Measurements from ENCODE around the gene PSENEN. TPM values are rescaled to one million over a fixed set of nuclear protein-coding genes. Genes with fewer than 3 reads are reported as not detected.

PSENEN gene
- total RNA-seq, 1 experiment from 2014 or later, result 42.9 TPM

- Histone ChIP-seq H3K4me3 (ENCODE audit: low read length) (no peak overlapping the region), H3K79me2 (ENCODE audit: low read length) (no peaks in the 10 kb centered on the region), H3K9me3 (ENCODE audit: low read length) (no peaks in the 10 kb centered on the region), H3F3A (ENCODE audit: low read length, unreplicated experiment) (no peaks in the 10 kb centered on the region), H3K27me3 (ENCODE audit: low read length) (no peaks in the 10 kb centered on the region), H2AFZ (ENCODE audit: low read length) (no peak overlapping the region), H3K9me2 (replicated peaks; ENCODE audit: low read length) (no peaks in the 10 kb centered on the region), H3K9ac (ENCODE audit: low read length) (no peak overlapping the region), H3K36me3 (ENCODE audit: low read depth, low read length) (no peaks in the 10 kb centered on the region; the same call in 1 of the 2 replicates), H3K4me1 (ENCODE audit: insufficient read depth, low read length) (no peaks in the 10 kb centered on the region), H3K27ac (ENCODE audit: low read length) (no peak overlapping the region), H4K20me1 (ENCODE audit: low read length) (no peaks in the 10 kb centered on the region), H3K4me2 (ENCODE audit: low read length) (no peak overlapping the region)
- no TSS peak for BruUV-seq (replicated peaks)
- DNase-seq, result no peak
- TF ChIP-seq EZH2 (IDR thresholded peaks at IDR 0.05; ENCODE audit: low read length, unreplicated experiment) (no peak), CTCF (conservative IDR thresholded peaks at IDR 0.05; ENCODE audit: low read depth, low read length) (no peak), EZH2phosphoT487 (IDR thresholded peaks at IDR 0.05; ENCODE audit: borderline replicate concordance, low read length) (no peak)
- CTCF ChIA-PET, result no interaction called here
- no peak for ATAC-seq
- POLR2A ChIA-PET (ENCODE audit: unreplicated experiment), result no interaction called here
- intact Hi-C loops (cut with micrococcal nuclease), result no loop called here
These were observed 10.6 kb upstream of the PSENEN start for GRCh38 chr19:35734889-35735288.

GRCh38 chr19:35736913-35737886, 8.3 kb upstream of the PSENEN start:
- CTCF ChIA-PET, result interaction anchor here (0.5 kb wide), 1 partner anchor 43 kb away, joined by 3 read pairs; no protein-coding TSS in a partner anchor
- H3K27ac ChIP-seq (ENCODE audit: low read length), result no peak overlapping the region
- DNase-seq, result peak; percentile 18

More at GRCh38 chr19:35736913-35737886, 8.3 kb upstream of the PSENEN start:
- H3K4me1 ChIP-seq (ENCODE audit: insufficient read depth, low read length), result 0 out of 2 replicates have a peak, but pooled peaks cover 4% of the 10 kb centered on the region
- no peaks in the 10 kb centered on the region for H3K27me3 ChIP-seq (ENCODE audit: low read length)
- no peaks in the 10 kb centered on the region for H4K20me1 ChIP-seq (ENCODE audit: low read length)
- no peaks in the 10 kb centered on the region for H3K9me2 ChIP-seq (replicated peaks; ENCODE audit: low read length)
- no peak overlapping the region for H3K9ac ChIP-seq (ENCODE audit: low read length)
- H3K79me2 ChIP-seq (ENCODE audit: low read length), result no peaks in the 10 kb centered on the region
- no peak overlapping the region for H3K4me2 ChIP-seq (ENCODE audit: low read length)
- no TSS peak for BruUV-seq (replicated peaks)
- ATAC-seq, result no peak
- intact Hi-C loops (cut with micrococcal nuclease), result no loop called here
- no peaks in the 10 kb centered on the region for H3K9me3 ChIP-seq (ENCODE audit: low read length)
- TF ChIP-seq CTCF (conservative IDR thresholded peaks at IDR 0.05; ENCODE audit: low read depth, low read length), result 0 out of 2 replicates have a peak, but pooled peaks have one; percentile 25
- no peak for TF ChIP-seq EZH2phosphoT487 (IDR thresholded peaks at IDR 0.05; ENCODE audit: borderline replicate concordance, low read length)
- no peak for TF ChIP-seq EZH2 (IDR thresholded peaks at IDR 0.05; ENCODE audit: low read length, unreplicated experiment)
- no peak overlapping the region for H2AFZ ChIP-seq (ENCODE audit: low read length)
- H3K4me3 ChIP-seq (ENCODE audit: low read length), result no peak overlapping the region
- POLR2A ChIA-PET (ENCODE audit: unreplicated experiment), result no interaction called here
- no peaks in the 10 kb centered on the region; the same call in 1 of the 2 replicates for H3K36me3 ChIP-seq (ENCODE audit: low read depth, low read length)
- H3F3A ChIP-seq (ENCODE audit: low read length, unreplicated experiment), result no peaks in the 10 kb centered on the region
